NCI-H2029 (cell line): Measurements from ENCODE around the gene ANKRD11.
"Not testable (repeated sequence)": the region's sequence is repeated elsewhere in the genome, so short reads cannot be mapped to it uniquely, and the experiment has no call there.

Experiments
- DNase-seq: peaks from one replicate; lab custom pipeline; 2025; lab: John Stamatoyannopoulos, UW

The ANKRD11 gene

GRCh38 chr16:89314357-89314756 is 176.0 kb downstream of the ANKRD11 start:
- no peak for DNase-seq

DNA sequence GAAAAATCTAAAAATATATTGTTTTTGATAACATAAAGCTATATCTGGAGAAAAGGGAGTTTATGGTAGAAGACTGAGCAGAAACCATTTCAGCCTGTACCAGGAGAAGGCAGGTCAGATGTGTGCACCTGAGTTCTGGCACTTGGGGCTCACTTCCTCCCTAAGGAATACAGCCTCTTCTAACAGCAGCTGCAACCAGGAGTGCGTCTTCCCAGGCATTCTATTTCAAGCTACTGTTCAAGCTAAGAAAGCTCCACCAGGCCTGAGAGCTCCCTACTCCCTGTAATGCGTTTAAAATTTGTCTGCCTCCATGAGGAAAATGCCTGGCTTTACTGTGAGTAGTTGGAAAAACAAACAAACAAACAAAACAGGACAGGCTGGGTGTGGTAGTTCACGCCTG is 176.8 kb downstream of the ANKRD11 start:
- no peak for DNase-seq

- DNase-seq = no peak
These were observed 177.6 kb downstream of the ANKRD11 start for GRCh38 chr16:89312598-89313299.

- DNase-seq = no peak
These were observed 178.2 kb downstream of the ANKRD11 start for GRCh38 chr16:89312194-89312593.

DNA sequence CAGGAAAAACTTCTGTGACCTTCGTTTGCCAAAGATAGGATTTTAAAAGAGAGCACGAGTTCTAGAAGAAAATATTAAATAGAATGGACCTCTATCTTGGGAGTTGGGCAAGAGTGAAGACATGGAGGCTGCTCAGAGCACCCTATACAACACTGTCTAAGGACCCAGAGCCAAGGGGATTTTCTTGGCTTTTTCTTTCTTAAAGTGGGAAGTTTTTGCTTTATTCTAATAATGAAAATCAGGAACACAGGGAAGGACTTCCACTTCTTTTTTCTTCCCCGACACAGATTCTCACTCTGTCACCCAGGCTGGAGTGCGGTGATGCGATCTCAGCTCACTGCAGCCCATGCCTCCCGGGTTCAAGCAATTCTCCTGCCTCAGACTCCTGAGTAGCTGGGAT is 178.7 kb downstream of the ANKRD11 start:
- DNase-seq = no peak

DNA sequence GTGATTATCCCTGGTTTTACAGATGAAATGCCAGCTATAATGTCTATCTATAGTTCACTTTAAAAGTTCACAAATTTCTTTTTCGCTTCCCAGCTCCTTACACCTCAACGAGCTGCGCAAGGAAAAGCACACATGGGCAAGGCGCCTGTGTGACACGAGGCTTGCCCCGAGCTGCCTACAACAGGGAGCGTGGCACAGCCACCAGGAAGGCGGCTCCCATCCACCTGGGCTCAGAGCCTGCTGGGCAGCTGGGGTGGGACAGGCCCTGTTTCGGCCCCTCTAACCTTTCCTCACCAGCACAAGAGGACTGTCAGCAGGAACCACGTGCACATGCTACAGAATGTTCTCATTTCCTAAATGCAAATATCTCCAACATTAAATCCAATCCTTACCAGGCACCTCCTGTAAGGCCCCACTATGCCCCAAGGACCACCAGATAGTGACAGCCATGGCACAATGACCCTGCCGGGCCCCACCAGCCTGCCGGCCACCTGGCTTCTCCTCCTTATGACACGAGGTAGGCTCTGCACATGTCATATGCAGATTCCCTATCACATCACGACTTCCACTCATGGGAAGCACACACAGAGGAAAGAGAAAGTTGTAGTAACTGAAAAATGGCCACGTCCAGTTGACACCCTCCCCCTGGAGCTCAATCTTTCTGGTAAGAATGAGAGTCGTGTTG is 180.8 kb downstream of the ANKRD11 start:
- DNase-seq = no peak

DNA sequence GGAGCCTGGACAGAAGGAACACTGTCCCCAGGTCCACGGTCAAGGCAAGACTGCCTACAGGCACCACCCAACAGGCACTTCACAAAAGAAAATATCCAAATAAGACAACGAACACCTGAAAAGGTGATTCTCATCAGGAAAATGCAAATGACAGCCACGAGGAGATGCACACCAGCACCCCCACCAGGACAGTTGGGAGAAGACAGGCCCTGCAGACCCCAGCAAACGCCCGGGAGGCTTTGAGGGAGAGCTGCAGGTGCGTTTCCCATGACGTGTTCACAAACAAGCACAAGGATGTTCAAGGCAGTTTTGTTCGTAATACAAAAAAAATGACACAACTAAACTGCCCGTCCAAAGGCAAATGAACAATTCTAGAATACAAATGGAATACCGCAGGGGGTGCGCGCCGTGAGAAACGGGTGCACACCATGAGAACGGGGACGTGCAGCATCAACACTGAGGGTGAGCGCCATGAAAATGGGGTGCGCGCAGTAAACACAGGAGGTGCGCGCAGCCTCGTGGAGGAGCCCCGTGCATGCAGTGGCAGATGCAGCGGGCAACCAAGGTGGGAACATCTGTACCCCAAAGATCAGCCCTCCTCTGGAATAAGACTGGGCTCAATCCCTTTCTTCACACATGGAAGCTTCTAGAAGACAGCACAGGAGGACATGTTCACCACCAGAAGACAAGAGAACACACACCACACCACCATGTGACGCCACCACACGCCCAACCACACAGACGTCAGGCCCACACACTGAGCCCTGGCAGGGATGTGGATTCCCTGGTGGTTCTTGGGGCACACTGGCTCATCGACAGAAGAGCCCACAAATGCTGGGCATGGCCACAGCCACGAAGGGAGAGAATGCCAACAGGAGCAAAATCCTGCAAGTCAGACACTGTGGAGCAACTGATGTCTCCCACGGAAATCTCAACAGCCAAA is 181.7 kb downstream of the ANKRD11 start:
- no peak for DNase-seq

DNA sequence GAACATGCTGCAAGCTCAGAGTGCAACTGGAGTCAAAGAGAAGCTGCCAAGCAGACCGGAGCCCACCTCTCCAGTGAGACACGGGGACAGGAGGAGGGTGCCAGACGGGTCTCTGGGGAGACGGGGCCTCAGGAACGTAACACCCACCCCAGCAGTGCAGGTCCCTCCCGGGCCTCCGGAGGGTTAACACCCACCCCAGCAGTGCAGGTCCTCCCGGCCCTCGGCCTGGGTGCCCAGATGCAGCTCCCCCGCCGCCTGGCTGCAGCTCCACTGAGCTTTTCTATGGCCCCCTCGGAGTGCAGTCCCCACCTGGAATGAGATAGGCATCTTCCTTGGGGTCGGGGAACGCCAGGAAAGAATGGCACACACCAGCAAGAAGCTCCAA is 182.9 kb downstream of the ANKRD11 start:
- no peak for DNase-seq

DNA sequence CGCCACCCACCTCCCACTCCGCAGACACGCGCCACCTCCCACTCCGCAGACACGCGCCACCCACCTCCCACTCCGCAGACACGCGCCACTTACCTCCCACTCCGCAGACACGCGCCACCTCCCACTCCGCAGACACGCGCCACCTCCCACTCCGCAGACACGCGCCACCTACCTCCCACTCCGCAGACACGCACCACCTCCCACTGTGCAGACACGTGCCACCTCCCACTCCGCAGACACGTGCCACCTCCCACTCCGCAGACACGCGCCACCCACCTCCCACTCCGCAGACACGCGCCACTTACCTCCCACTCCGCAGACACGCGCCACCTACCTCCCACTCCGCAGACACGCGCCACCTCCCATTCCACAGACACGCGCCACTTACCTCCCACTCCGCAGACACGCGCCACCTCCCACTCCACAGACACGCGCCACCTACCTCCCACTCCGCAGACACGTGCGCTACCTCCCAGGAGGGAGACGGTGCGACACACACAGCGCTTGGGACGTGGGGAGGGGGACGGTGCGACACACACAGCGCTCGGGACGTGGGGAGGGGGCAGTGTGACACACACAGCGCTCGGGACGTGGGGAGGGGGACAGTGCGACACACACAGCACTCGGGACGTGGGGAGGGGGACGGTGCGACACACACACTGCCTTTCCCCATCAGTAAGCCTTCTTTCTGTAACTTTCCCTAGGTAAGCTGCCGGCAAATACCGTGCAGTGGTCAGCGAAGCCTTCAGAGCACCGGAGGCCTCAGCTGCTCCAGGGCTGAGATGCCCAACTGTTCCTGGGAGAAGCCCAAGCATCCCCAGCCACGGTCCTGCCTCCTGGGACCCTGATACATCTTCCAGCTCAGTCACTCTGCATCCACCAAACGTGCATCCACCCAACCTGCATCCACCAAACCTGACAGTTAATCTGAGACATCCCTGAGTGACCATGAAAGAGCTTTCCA is 183.6 kb downstream of the ANKRD11 start:
- not testable (repeated sequence) for DNase-seq

DNA sequence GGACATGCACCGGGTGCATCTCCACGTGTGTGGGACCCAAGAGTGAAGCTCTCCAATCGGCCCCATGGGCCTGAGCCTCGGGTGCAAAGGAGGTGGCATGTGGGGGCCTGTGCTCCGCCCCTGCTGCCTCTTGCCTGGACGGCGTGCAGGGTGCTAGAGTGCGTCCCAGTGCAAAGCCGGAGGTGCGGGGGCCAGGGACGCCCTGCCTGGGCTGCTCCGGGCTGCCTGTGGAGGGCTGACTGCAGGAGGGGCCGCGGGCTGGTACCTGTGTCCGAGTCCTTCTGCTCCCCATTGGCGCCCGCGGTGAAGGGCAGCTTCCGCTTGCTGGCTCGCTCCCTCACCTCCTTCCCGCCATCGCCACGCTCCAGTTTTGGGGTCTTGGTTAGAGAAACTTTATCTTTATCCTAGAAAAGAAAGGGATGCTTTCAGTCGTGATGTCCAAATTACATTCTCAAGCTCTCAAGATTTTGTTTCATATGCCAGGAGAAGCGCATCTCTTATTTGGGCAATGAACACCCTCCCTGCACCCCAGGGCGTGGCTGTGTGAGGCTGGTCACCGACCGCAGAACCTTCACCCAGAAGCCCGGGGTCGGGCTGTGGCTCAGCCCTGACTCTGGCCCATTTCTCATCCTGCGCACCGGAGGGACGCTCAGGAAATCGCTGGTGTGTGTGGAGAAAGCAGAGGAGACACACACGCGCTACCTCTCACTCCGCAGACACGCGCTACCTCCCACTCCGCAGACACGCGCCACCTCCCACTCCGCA is 185.2 kb downstream of the ANKRD11 start:
- no peak for DNase-seq

GRCh38 chr16:89304181-89304851 is 186.0 kb downstream of the ANKRD11 start:
- no peak for DNase-seq

DNA sequence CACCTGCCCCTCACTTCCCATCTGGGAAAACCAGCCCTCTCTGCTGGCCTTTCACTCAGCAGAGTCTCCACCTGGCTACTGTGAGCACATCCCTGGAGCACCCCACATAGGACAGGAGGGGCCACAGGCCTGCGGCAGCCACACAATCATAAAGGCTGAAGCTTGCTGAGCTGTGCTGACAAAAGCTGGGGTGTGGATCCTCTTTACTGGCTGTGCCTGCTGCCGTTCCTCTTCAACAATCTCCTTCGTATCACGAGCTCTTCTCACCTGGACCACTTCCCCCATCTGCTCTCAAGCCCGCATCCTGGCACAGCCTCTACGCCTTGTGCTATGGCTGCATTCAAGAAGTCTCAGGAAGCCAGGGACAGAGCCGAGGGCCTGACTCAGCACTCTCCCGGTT is 186.7 kb downstream of the ANKRD11 start:
- DNase-seq = no peak

- DNase-seq = no peak
These were observed 189.4 kb downstream of the ANKRD11 start for GRCh38 chr16:89300976-89301360.

GRCh38 chr16:89300311-89300975 is 189.9 kb downstream of the ANKRD11 start:
- DNase-seq = no peak

GRCh38 chr16:89299357-89300111 is 190.8 kb downstream of the ANKRD11 start:
- not testable (repeated sequence) for DNase-seq

DNA sequence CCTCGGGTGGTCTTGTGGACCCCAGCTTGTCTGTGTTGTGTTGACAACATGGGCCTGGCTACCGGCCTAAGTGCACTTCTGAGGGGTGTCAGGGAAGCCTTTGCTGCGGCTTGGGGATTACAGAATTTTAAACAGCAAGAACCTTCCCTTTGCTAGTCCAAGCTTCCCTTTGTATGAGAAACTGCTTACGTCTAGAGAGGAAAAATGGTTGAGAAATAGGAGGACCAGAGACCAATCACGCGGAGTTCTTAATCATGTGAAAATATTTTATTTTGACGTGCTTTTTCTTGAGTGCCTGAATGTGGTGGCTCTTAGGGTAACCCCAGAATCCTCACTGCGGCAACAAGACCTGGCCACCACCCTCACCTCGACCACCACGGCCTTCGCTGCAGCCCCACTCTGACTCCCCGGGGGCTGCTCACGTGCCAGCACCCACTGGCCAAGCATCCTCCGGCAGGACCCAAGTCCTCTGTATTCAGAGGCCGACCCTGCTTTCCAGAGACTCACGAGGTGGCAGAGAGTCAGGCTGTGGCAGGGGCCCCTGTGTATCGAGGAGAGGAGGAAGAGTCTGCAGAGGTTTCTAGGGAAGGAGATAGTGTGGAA is 191.6 kb downstream of the ANKRD11 start:
- DNase-seq = no peak

- DNase-seq = no peak
These were observed 192.3 kb downstream of the ANKRD11 start for GRCh38 chr16:89297910-89298545.
